Body of pancreas (tissue), 4 donors: ENCODE results near the gene ATG2B. TPM values are rescaled to one million over a fixed set of nuclear protein-coding genes. Genes with fewer than 3 reads are reported as not detected.

ENCODE experiments used
- ATAC-seq: fragments of 150-250 bp; one replicate; pipeline ENCODE4 v1.9.1; 2016
- DNase-seq, 4 donors: peaks; one replicate each; pipeline ENCODE4 v3.0.0-alpha.2; 2019
- H3K27ac ChIP-seq, 4 donors: fragments of 200-600 bp; sonication (generic); 1 replicate in 3 of 4; 2 replicates in 1 of 4; pipeline versions ENCODE4 v1.5.1 to v1.6.1; 2016 to 2019; ENCODE audit warnings: mild to moderate bottlenecking in 1 of 4, mixed read lengths in 1 of 4, moderate library complexity in 1 of 4
- H3K27me3 ChIP-seq, 2 donors: fragments of 200-600 bp; sonication (generic); one replicate each; pipeline ENCODE4 v1.6.0; 2016; ENCODE audit warnings: mild to moderate bottlenecking in 1 of 2
- H3K36me3 ChIP-seq, 2 donors: fragments of 200-600 bp; sonication (generic); replicated peaks in 1 of 2; 2 replicates each; pipeline ENCODE4 v1.5.1; 2016; ENCODE audit warnings: low read depth in 2 of 2; ENCODE audit not compliant: insufficient read depth in 1 of 2
- H3K4me1 ChIP-seq: fragments of 200-600 bp; sonication (generic); one replicate; pipeline ENCODE4 v1.6.0; 2016
- H3K4me3 ChIP-seq, 2 donors: fragments of 200-600 bp; sonication (generic); 1 replicate in 1 of 2; 2 replicates in 1 of 2; pipeline ENCODE4 v1.5.1; 2016 to 2019
- H3K9me3 ChIP-seq, 3 donors: fragments of 200-600 bp; sonication (generic); 1 replicate in 2 of 3; 2 replicates in 1 of 3; pipeline ENCODE4 v1.5.1; 2016
- CTCF ChIP-seq, 7 experiments: fragments of 450-650 bp in 4 of 7; fragments of 200-600 bp in 3 of 7; sonication (generic) in 3 of 7; IDR thresholded peaks; one replicate each; pipeline ENCODE4 v1.5.1; 2016 to 2019; ENCODE audit warnings: antibody characterized with exemption in 7 of 7
- POLR2A ChIP-seq, 3 donors: fragments of 450-650 bp; IDR thresholded peaks; one replicate each; pipeline ENCODE4 v1.6.1; 2016; ENCODE audit warnings: antibody characterized with exemption in 3 of 3, mild to moderate bottlenecking in 2 of 3
- WGBS, 2 donors: methylation state at CpG; one replicate each; pipeline ENCODE4 v1.1.5; 2017; 5-methylcytosine and 5-hydroxymethylcytosine counted together
- intact Hi-C: fragments of 100-400 bp; cut with DNase I; formaldehyde crosslinking; loops from one replicate; pipeline ENCODE4 v1.15.1; 2023
- total RNA-seq, 2 donors: library from RNA; depleted of rRNA; stranded (reverse); fragments of >200 nt; gene quantifications; one replicate each; pipeline ENCODE4 v1.1.0, GENCODE V29; 2016

Gene ATG2B
- total RNA-seq, 2 donors from 2014 or later, result 26.2 to 51.7 TPM

- TF ChIP-seq POLR2A (IDR thresholded peaks at IDR 0.05) (no peak), CTCF (IDR thresholded peaks at IDR 0.05) (no peak)
- 74 to 86% methylated on average over 11 to 12 of the region's 12 CpGs for WGBS, 2 donors
- no peak for DNase-seq
- Histone ChIP-seq H3K27ac (peak within 1 kb of the TSS in 1 of 4 donors; percentile 27), H3K36me3 (no peaks in the 10 kb centered on the region), H3K4me1 (peaks cover 6% of the 10 kb centered on the region), H3K27me3 (no peaks in the 10 kb centered on the region), H3K9me3 (no peaks in the 10 kb centered on the region), H3K4me3 (no peak within 1 kb of the TSS)
- intact Hi-C loops, result no loop called here
- ATAC-seq, result peak; percentile 34
Measured at GRCh38 chr14:96255501-96256366, 107.4 kb downstream of the ATG2B start, which contains the start of gene BDKRB1. BDKRB1 (plus strand) TSS chr14:96256210; CDS start chr14:96263683, 7,473 bp downstream.

- Histone ChIP-seq H3K27me3 (no peaks in the 10 kb centered on the region), H3K4me3 (no peak overlapping the region), H3K27ac (no peak overlapping the region), H3K4me1 (no peaks in the 10 kb centered on the region), H3K36me3 (no peaks in the 10 kb centered on the region), H3K9me3 (no peaks in the 10 kb centered on the region)
- ATAC-seq (no peak), DNase-seq (no peak)
- no peak for TF ChIP-seq CTCF (IDR thresholded peaks at IDR 0.05)
- no peak for TF ChIP-seq POLR2A (IDR thresholded peaks at IDR 0.05)
- intact Hi-C loops, result no loop called here
- 84 to 88% methylated on average over 11 of the region's 11 CpGs for WGBS, 2 donors
Measured at GRCh38 chr14:96254687-96255086, 108.5 kb downstream of the ATG2B start.

GRCh38 chr14:96252999-96253539 lies 110.1 kb downstream of the ATG2B start:
- no peaks in the 10 kb centered on the region for H3K4me1 ChIP-seq
- peak; percentile 49 for ATAC-seq
- H3K27ac ChIP-seq, result no peak overlapping the region
- H3K27me3 ChIP-seq, result no peaks in the 10 kb centered on the region
- no peaks in the 10 kb centered on the region for H3K36me3 ChIP-seq
- intact Hi-C loops, result no loop called here
- 78 to 85% methylated on average over 9 of the region's 9 CpGs for WGBS, 2 donors
- H3K4me3 ChIP-seq, result no peak overlapping the region
- H3K9me3 ChIP-seq, result no peaks in the 10 kb centered on the region
- no peak for TF ChIP-seq POLR2A (IDR thresholded peaks at IDR 0.05)
- no peak for TF ChIP-seq CTCF (IDR thresholded peaks at IDR 0.05)
- peak in 1 of 4 donors; percentile 44 for DNase-seq

GRCh38 chr14:96252323-96252998 lies 110.7 kb downstream of the ATG2B start:
- WGBS, 2 donors, result 87 to 92% methylated on average over 14 to 19 of the region's 19 CpGs

More at GRCh38 chr14:96252323-96252998, 110.7 kb downstream of the ATG2B start:
- no peak overlapping the region for H3K4me3 ChIP-seq
- ATAC-seq (no peak), DNase-seq (no peak)
- intact Hi-C loops, result no loop called here
- TF ChIP-seq POLR2A (IDR thresholded peaks at IDR 0.05) (no peak), CTCF (IDR thresholded peaks at IDR 0.05) (no peak)
- H3K27ac ChIP-seq, result no peak overlapping the region
- H3K27me3 ChIP-seq, result no peaks in the 10 kb centered on the region
- no peaks in the 10 kb centered on the region for H3K4me1 ChIP-seq
- no peaks in the 10 kb centered on the region for H3K36me3 ChIP-seq
- H3K9me3 ChIP-seq, result no peaks in the 10 kb centered on the region
